OCI-LY1 (cell line): ENCODE measurements around the gene CABCOCO1.

Experiments used
- H2AFZ ChIP-seq: fragments of 200-600 bp; sonication (generic), shearing (Covaris generic); 2 replicates; pipeline ENCODE4 v1.6.0; 2014; ENCODE audit warnings: antibody characterized with exemption, mild to moderate bottlenecking, low read length
- H3F3A ChIP-seq: fragments of 200-600 bp; sonication (generic), shearing (Covaris generic); 2 replicates; pipeline ENCODE4 v1.6.0; 2014; ENCODE audit warnings: mild to moderate bottlenecking, antibody characterized with exemption, low read length, moderate library complexity; ENCODE audit not compliant: insufficient read depth
- H3K27ac ChIP-seq: fragments of 200-600 bp; sonication (generic); 2 replicates; pipeline ENCODE4 v1.5.1; 2014; ENCODE audit warnings: low read length, mixed run types, mild to moderate bottlenecking, low read depth; ENCODE audit not compliant: poor library complexity, severe bottlenecking
- H3K27me3 ChIP-seq: fragments of 200-600 bp; sonication (generic); 2 replicates; pipeline ENCODE4 v1.6.0; 2014; ENCODE audit warnings: antibody characterized with exemption, mild to moderate bottlenecking, low read length, moderate library complexity; ENCODE audit not compliant: insufficient read depth
- H3K36me3 ChIP-seq: fragments of 200-600 bp; sonication (generic); 2 replicates; pipeline ENCODE4 v1.6.1; 2014; ENCODE audit warnings: mild to moderate bottlenecking, antibody characterized with exemption, low read length, moderate library complexity, mixed read lengths; ENCODE audit not compliant: insufficient read depth
- H3K4me1 ChIP-seq: fragments of 200-600 bp; sonication (generic); 2 replicates; pipeline ENCODE4 v1.5.1; 2014; ENCODE audit warnings: mild to moderate bottlenecking, low read length, moderate library complexity; ENCODE audit not compliant: insufficient read depth, severe bottlenecking
- H3K4me2 ChIP-seq: fragments of 200-600 bp; sonication (generic), shearing (Covaris generic); 2 replicates; pipeline ENCODE4 v1.6.1; 2014; ENCODE audit warnings: low read length
- H3K4me3 ChIP-seq: fragments of 200-600 bp; sonication (generic); 2 replicates; pipeline ENCODE4 v1.5.1; 2014; ENCODE audit warnings: low read length, low read depth, mild to moderate bottlenecking, mixed read lengths; ENCODE audit not compliant: poor library complexity, severe bottlenecking
- H3K79me2 ChIP-seq: fragments of 200-600 bp; shearing (Covaris generic); 2 replicates; pipeline ENCODE4 v1.6.1; 2016; ENCODE audit warnings: mixed run types, low read length, mixed read lengths; ENCODE audit not compliant: insufficient read depth
- H3K9ac ChIP-seq: fragments of 200-600 bp; sonication (generic), shearing (Covaris generic); 2 replicates; pipeline ENCODE4 v1.6.1; 2014; ENCODE audit warnings: mild to moderate bottlenecking, low read length, mixed read lengths
- H3K9me2 ChIP-seq: fragments of 200-600 bp; sonication (generic), shearing (Covaris generic); 2 replicates; pipeline ENCODE4 v1.6.1; 2014; ENCODE audit warnings: low read depth, mild to moderate bottlenecking, low read length, mixed read lengths
- H3K9me3 ChIP-seq: fragments of 200-600 bp; shearing (Covaris generic); 2 replicates; pipeline ENCODE4 v1.6.1; 2014; ENCODE audit warnings: low read length, mixed read lengths
- H4K20me1 ChIP-seq: fragments of 200-600 bp; sonication (generic), shearing (Covaris generic); 2 replicates; pipeline ENCODE4 v1.6.0; 2016; ENCODE audit warnings: mild to moderate bottlenecking, low read length; ENCODE audit not compliant: insufficient read depth
- EZH2 ChIP-seq: fragments of 200-600 bp; sonication (generic), shearing (Covaris generic); IDR thresholded peaks from 2 replicates; pipeline ENCODE4 v1.8.0; 2017; ENCODE audit warnings: borderline replicate concordance, mixed run types, mild to moderate bottlenecking, antibody characterized with exemption, low read length, moderate library complexity, mixed read lengths
- TF ChIP-seq, protein P1 (sequence below): fragments of 200-600 bp; sonication (generic), shearing (Covaris generic); IDR thresholded peaks from 2 replicates; pipeline ENCODE4 v1.5.1; 2017; ENCODE audit warnings: mild to moderate bottlenecking, antibody characterized with exemption, low read length, moderate library complexity, mixed read lengths

Gene CABCOCO1

DNA sequence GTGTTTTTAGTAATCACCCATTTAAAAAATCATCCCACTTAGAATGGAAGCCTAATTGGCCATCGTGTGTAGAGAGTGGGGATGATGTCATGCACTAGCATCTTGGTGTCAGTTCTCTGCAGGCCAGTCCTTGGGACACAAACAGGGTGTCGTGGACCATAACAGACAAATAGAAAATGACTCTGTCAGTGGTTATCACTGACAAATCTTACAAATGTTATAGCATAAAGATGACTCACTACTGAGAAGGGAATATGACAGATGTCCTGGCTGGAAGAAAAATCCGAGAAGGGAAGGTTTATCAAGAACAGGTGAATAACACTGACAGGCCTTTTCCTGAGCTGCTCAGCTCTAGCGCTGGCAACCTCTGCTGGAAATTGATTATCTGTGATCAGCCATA, 10.6 kb downstream of the CABCOCO1 start:
- Histone ChIP-seq H4K20me1 (no peaks in the 10 kb centered on the region), H3K27me3 (no peaks in the 10 kb centered on the region), H3K4me2 (no peak overlapping the region), H3K27ac (no peak overlapping the region), H2AFZ (no peak overlapping the region), H3K9me2 (no peaks in the 10 kb centered on the region), H3F3A (no peaks in the 10 kb centered on the region), H3K4me1 (no peaks in the 10 kb centered on the region), H3K9me3 (no peaks in the 10 kb centered on the region), H3K36me3 (no peaks in the 10 kb centered on the region), H3K4me3 (no peak overlapping the region), H3K79me2 (no peaks in the 10 kb centered on the region), H3K9ac (no peak overlapping the region)
- no peak for TF ChIP-seq EZH2
- TF ChIP-seq, protein P1, sequence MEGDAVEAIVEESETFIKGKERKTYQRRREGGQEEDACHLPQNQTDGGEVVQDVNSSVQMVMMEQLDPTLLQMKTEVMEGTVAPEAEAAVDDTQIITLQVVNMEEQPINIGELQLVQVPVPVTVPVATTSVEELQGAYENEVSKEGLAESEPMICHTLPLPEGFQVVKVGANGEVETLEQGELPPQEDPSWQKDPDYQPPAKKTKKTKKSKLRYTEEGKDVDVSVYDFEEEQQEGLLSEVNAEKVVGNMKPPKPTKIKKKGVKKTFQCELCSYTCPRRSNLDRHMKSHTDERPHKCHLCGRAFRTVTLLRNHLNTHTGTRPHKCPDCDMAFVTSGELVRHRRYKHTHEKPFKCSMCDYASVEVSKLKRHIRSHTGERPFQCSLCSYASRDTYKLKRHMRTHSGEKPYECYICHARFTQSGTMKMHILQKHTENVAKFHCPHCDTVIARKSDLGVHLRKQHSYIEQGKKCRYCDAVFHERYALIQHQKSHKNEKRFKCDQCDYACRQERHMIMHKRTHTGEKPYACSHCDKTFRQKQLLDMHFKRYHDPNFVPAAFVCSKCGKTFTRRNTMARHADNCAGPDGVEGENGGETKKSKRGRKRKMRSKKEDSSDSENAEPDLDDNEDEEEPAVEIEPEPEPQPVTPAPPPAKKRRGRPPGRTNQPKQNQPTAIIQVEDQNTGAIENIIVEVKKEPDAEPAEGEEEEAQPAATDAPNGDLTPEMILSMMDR, result no peak

DNA sequence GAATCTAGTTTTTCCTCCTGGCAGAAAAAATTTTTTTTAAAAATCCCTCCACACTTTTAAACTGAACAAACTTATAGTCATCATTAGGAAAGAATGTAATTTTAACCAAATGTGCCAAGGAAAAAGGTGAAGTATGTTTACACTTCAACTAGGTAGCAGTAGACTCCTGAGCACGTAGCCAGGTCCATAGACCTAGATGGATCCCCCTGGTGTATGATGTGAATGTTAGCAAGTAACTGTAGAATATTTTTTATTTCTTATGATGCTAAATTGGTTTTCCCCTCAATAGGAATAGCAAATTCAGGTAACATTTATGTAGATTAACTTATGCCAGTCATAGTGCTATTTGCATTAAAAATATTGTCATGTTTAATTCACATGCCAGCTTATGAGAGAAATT, 19.6 kb downstream of the CABCOCO1 start:
- no peaks in the 10 kb centered on the region for H3K9me3 ChIP-seq
- H3K4me1 ChIP-seq, result no peaks in the 10 kb centered on the region
- no peaks in the 10 kb centered on the region for H4K20me1 ChIP-seq
- H3F3A ChIP-seq, result no peaks in the 10 kb centered on the region
- no peaks in the 10 kb centered on the region for H3K27me3 ChIP-seq
- H3K79me2 ChIP-seq, result no peaks in the 10 kb centered on the region
- no peak overlapping the region for H3K4me2 ChIP-seq
- no peak overlapping the region for H3K9ac ChIP-seq
- no peak overlapping the region for H2AFZ ChIP-seq
- H3K4me3 ChIP-seq, result no peak overlapping the region
- H3K9me2 ChIP-seq, result peaks cover 3% of the 10 kb centered on the region; the same call in 1 of the 2 replicates
- TF ChIP-seq, protein P1, result no peak
- no peak for TF ChIP-seq EZH2
- no peaks in the 10 kb centered on the region for H3K36me3 ChIP-seq
- H3K27ac ChIP-seq, result no peak overlapping the region

DNA sequence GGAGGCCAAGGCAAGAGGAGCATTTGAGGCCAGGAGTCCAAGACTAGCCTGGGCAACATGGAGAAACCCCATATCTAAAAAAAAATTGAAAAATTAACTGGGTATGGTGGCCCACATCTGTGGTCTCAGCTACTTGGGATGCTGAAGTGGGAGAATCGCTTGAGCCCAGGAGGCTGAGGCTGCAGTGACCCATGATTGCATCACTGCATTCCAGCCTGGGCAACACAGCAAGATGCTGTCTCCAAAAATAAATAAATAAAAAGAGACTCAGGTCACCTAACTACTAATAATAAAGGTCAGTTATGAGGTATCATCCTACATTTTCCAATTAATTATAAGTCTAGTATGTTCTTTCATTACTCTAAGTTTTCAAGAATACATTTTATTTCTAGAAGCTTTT, 20.6 kb downstream of the CABCOCO1 start:
- Histone ChIP-seq H3K9ac (no peak overlapping the region), H3K4me1 (no peaks in the 10 kb centered on the region), H3K27me3 (no peaks in the 10 kb centered on the region), H4K20me1 (no peaks in the 10 kb centered on the region), H3K79me2 (no peaks in the 10 kb centered on the region), H3K4me2 (no peak overlapping the region), H3K9me3 (no peaks in the 10 kb centered on the region), H3K27ac (no peak overlapping the region), H3K9me2 (peaks cover 3% of the 10 kb centered on the region; the same call in 1 of the 2 replicates), H3F3A (no peaks in the 10 kb centered on the region), H3K4me3 (no peak overlapping the region), H2AFZ (no peak overlapping the region), H3K36me3 (no peaks in the 10 kb centered on the region)
- TF ChIP-seq, protein P1, result no peak
- no peak for TF ChIP-seq EZH2
